CD14-positive monocyte (primary cell): ENCODE results near the gene GALNT15. TPM values are rescaled to one million over a fixed set of nuclear protein-coding genes. Genes with fewer than 3 reads are reported as not detected.
A peak's percentile ranks its signal among the peaks of the same experiment; 100 is the strongest.

Experiments
- DNase-seq, 3 donors: peaks; one replicate each; pipeline ENCODE4 v3.0.0-alpha.2; 2011 to 2022
- H2AFZ ChIP-seq: 2 replicates; pipeline ENCODE4 v1.6.0; 2012; ENCODE audit warnings: mild to moderate bottlenecking, low read depth, low read length, inconsistent platforms; ENCODE audit not compliant: insufficient read depth, poor library complexity, severe bottlenecking
- H3K27ac ChIP-seq, 2 donors: 1 replicate in 1 of 2; 2 replicates in 1 of 2; pipeline ENCODE4 v1.5.1; 2012 to 2013; ENCODE audit warnings: low read length in 2 of 2, control low read depth in 1 of 2, inconsistent platforms in 1 of 2, low read depth in 1 of 2, mild to moderate bottlenecking in 1 of 2
- H3K27me3 ChIP-seq, 2 donors: one replicate each; pipeline versions ENCODE4 v1.6.0 to v1.6.1; 2011 to 2013; ENCODE audit warnings: low read length in 2 of 2; ENCODE audit not compliant: control insufficient read depth in 2 of 2, insufficient read depth in 2 of 2
- H3K36me3 ChIP-seq, 2 donors: replicated peaks in 1 of 2; 1 replicate in 1 of 2; 2 replicates in 1 of 2; pipeline versions ENCODE4 v1.5.1 to v1.6.1; 2012 to 2013; ENCODE audit warnings: low read length in 2 of 2, control low read depth in 1 of 2, inconsistent platforms in 1 of 2, mild to moderate bottlenecking in 1 of 2; ENCODE audit not compliant: insufficient read depth in 2 of 2, control insufficient read depth in 1 of 2
- H3K4me1 ChIP-seq, 2 donors: 1 replicate in 1 of 2; 2 replicates in 1 of 2; pipeline versions ENCODE4 v1.5.1 to v1.6.1; 2012 to 2013; ENCODE audit warnings: low read length in 2 of 2, control low read depth in 1 of 2, inconsistent platforms in 1 of 2, mild to moderate bottlenecking in 1 of 2, moderate library complexity in 1 of 2; ENCODE audit not compliant: insufficient read depth in 2 of 2, control insufficient read depth in 1 of 2
- H3K4me2 ChIP-seq: replicated peaks from 2 replicates; pipeline ENCODE3; 2012; ENCODE audit warnings: low read length, moderate library complexity, mild to moderate bottlenecking; ENCODE audit not compliant: poor library complexity, severe bottlenecking; ENCODE audit errors: extremely low read depth
- H3K4me3 ChIP-seq, 3 experiments: fragments of 200-600 bp in 1 of 3; sonication (generic) in 1 of 3; replicated peaks in 1 of 3; 1 replicate in 2 of 3; 2 replicates in 1 of 3; pipeline ENCODE4 v1.5.1; 2011 to 2013; ENCODE audit warnings: low read length in 3 of 3, mild to moderate bottlenecking in 3 of 3, control low read depth in 2 of 3, low read depth in 2 of 3, inconsistent platforms in 1 of 3, moderate library complexity in 1 of 3
- H3K79me2 ChIP-seq: 2 replicates; pipeline ENCODE4 v1.6.0; 2012; ENCODE audit warnings: mild to moderate bottlenecking, control low read depth, inconsistent platforms, low read length, moderate library complexity; ENCODE audit not compliant: insufficient read depth
- H3K9ac ChIP-seq: 2 replicates; pipeline ENCODE4 v1.6.0; 2017; ENCODE audit warnings: low read length, mild to moderate bottlenecking; ENCODE audit not compliant: insufficient read depth, poor library complexity, severe bottlenecking
- H3K9me3 ChIP-seq, 2 donors: replicated peaks in 1 of 2; 1 replicate in 1 of 2; 2 replicates in 1 of 2; pipeline versions ENCODE4 v1.5.1 to v1.6.1; 2012 to 2013; ENCODE audit warnings: low read length in 2 of 2, control low read depth in 1 of 2; ENCODE audit not compliant: control insufficient read depth in 1 of 2, insufficient read depth in 1 of 2
- H4K20me1 ChIP-seq: 2 replicates; pipeline ENCODE4 v1.6.0; 2012; ENCODE audit warnings: mild to moderate bottlenecking, low read length, control low read depth, moderate library complexity; ENCODE audit not compliant: insufficient read depth
- H3K27ac Mint-ChIP-seq, 7 donors: one replicate each; pipeline ENCODE4 v1.8.0; 2020; ENCODE audit warnings: mild to moderate bottlenecking in 7 of 7, mixed read lengths in 7 of 7, moderate library complexity in 6 of 7, inconsistent platforms in 2 of 7
- H3K27me3 Mint-ChIP-seq, 3 donors: one replicate each; pipeline ENCODE4 v1.8.0; 2021 to 2022; ENCODE audit warnings: low read depth in 3 of 3, mild to moderate bottlenecking in 3 of 3, mixed read lengths in 3 of 3, moderate library complexity in 3 of 3, inconsistent platforms in 1 of 3
- H3K36me3 Mint-ChIP-seq, 2 donors: one replicate each; pipeline ENCODE4 v1.8.0; 2020; ENCODE audit warnings: mixed read lengths in 2 of 2, inconsistent platforms in 1 of 2, mild to moderate bottlenecking in 1 of 2
- H3K4me1 Mint-ChIP-seq: one replicate; pipeline ENCODE4 v1.8.0; 2020; ENCODE audit warnings: mild to moderate bottlenecking, mixed read lengths
- H3K4me3 Mint-ChIP-seq, 2 donors: one replicate each; pipeline ENCODE4 v1.8.0; 2020; ENCODE audit warnings: mild to moderate bottlenecking in 2 of 2, mixed read lengths in 2 of 2, moderate library complexity in 1 of 2
- H3K9me3 Mint-ChIP-seq, 7 donors: one replicate each; pipeline ENCODE4 v1.8.0; 2020 to 2022; ENCODE audit warnings: mixed read lengths in 7 of 7, mild to moderate bottlenecking in 6 of 7, moderate library complexity in 6 of 7, inconsistent platforms in 2 of 7
- WGBS: methylation state at CpG from one replicate; pipeline ENCODE4 v1.1.5; 2013; ENCODE audit warnings: missing lambda C conversion rate; ENCODE audit not compliant: insufficient coverage; 5-methylcytosine and 5-hydroxymethylcytosine counted together
- intact Hi-C, 2 donors: fragments of 100-400 bp; cut with micrococcal nuclease; formaldehyde crosslinking; loops; one replicate each; pipeline versions ENCODE4 v1.15.0 to v1.15.1; 2023
- polyA plus RNA-seq, 3 donors: library from polyadenylated mRNA; depleted of rRNA in 1 of 3; unstranded in 2 of 3; stranded (reverse) in 1 of 3; fragments of 300-500 nt in 2 of 3; fragments of >200 nt in 1 of 3; fragmentation: Illumina TruSeq in 2 of 3; gene quantifications; 1 replicate in 2 of 3; 2 replicates in 1 of 3; pipeline ENCODE4 v1.2.3, GENCODE V29; 2012 to 2021
- TF ChIP-seq, protein P1 (sequence below): fragments of 200-600 bp; IDR thresholded peaks from one replicate; pipeline ENCODE4 v1.8.0; 2022; ENCODE audit warnings: antibody characterized with exemption, mild to moderate bottlenecking

Gene GALNT15
- polyA plus RNA-seq, 3 donors = not detected

DNA sequence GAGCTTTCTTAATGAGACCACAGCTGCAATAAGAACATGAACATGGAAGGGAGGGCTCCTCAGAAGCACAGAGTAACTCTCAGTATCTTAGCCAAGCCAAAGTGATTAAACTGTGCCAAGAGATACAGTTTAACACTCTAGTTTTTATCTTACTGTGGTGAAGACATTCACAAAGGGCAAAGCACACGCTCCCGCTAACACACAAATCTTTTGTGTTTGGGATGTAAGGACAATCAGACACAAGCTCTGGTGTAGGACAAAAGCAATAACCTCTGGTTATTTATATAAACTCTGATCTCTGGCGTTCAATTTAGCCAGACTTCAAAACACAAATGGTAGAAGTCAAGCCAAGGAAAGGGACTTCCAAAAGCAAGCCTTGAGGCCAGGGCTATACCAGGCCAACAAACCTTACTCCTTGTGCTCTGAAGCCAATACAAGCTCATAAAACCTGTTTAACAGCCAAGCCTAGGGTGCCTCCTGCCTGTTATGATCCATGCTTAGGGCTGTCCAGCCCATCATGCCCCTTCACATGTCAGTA, 62.4 kb downstream of the GALNT15 start:
- Histone ChIP-seq H3K9ac (no peak overlapping the region), H3K4me2 (no peak overlapping the region), H3K27me3 (no peaks in the 10 kb centered on the region), H4K20me1 (no peaks in the 10 kb centered on the region), H3K27ac (no peak overlapping the region), H3K4me3 (no peak overlapping the region), H3K79me2 (no peaks in the 10 kb centered on the region), H2AFZ (no peak overlapping the region), H3K36me3 (no peaks in the 10 kb centered on the region), H3K9me3 (no peaks in the 10 kb centered on the region), H3K4me1 (peaks cover 9 to 29% of the 10 kb centered on the region in 2 donors)
- 100% methylated on average over 1 of the region's 3 CpGs for WGBS
- TF ChIP-seq, protein P1, sequence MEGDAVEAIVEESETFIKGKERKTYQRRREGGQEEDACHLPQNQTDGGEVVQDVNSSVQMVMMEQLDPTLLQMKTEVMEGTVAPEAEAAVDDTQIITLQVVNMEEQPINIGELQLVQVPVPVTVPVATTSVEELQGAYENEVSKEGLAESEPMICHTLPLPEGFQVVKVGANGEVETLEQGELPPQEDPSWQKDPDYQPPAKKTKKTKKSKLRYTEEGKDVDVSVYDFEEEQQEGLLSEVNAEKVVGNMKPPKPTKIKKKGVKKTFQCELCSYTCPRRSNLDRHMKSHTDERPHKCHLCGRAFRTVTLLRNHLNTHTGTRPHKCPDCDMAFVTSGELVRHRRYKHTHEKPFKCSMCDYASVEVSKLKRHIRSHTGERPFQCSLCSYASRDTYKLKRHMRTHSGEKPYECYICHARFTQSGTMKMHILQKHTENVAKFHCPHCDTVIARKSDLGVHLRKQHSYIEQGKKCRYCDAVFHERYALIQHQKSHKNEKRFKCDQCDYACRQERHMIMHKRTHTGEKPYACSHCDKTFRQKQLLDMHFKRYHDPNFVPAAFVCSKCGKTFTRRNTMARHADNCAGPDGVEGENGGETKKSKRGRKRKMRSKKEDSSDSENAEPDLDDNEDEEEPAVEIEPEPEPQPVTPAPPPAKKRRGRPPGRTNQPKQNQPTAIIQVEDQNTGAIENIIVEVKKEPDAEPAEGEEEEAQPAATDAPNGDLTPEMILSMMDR = no peak
- Mint-ChIP-seq H3K27ac (no peak overlapping the region), H3K36me3 (no peaks in the 10 kb centered on the region), H3K4me3 (no peak overlapping the region), H3K27me3 (peaks cover 0 to 2% (median 0%) of the 10 kb centered on the region in 3 donors), H3K9me3 (peaks cover 0 to 3% (median 0%) of the 10 kb centered on the region in 7 donors), H3K4me1 (peaks cover 27% of the 10 kb centered on the region)
- DNase-seq = no peak
- intact Hi-C loops = no loop called here

DNA sequence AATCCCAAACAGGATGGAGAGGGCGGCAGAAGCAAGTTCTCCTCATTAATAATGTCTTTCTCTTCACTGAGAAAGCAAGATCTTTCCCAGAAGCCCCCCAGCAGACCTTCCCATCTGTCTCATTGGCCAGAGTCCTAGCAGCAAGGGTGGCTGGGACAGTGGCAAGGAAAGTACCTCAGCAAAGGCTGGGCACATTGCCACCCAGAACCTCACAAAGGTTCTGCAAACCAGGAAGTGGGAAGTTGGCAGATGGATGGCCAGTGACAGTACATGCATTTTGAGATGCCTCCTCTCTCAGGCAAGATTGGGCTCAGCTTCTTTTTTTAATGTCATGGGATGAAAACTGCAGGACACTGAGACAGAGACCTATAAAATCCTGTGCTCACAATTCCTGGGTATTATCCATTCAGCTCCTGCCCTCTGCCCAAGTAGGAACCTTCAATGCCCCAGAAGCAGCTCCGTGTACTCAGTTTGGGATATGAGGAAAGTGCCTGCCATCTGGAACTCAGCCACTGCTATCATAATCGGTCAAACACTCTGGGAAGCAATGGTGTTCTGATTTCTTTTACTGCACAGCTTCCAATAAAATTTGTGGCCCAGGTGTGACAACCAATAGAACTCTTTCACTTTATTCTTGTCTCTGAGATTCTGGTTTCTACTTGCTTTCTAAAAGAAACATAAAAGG, 64.7 kb downstream of the GALNT15 start:
- peak in 2 of 3 donors; percentile 35 to 40 for DNase-seq
- Mint-ChIP-seq H3K4me3 (no peak overlapping the region), H3K27ac (peak overlapping the region in 4 of 7 donors; percentile 23 to 70 (median 56)), H3K27me3 (peaks cover 0 to 2% (median 0%) of the 10 kb centered on the region in 3 donors), H3K4me1 (peaks cover 21% of the 10 kb centered on the region), H3K36me3 (no peaks in the 10 kb centered on the region), H3K9me3 (no peaks in the 10 kb centered on the region)
- H3K79me2 ChIP-seq = no peaks in the 10 kb centered on the region
- peaks cover 9 to 23% of the 10 kb centered on the region in 2 donors for H3K4me1 ChIP-seq
- no peak overlapping the region for H3K9ac ChIP-seq
- H3K4me2 ChIP-seq = no peak overlapping the region
- no peaks in the 10 kb centered on the region for H3K9me3 ChIP-seq
- no peaks in the 10 kb centered on the region for H4K20me1 ChIP-seq
- TF ChIP-seq, protein P1 = no peak
- H3K27ac ChIP-seq = peak overlapping the region in 1 of 2 donors; percentile 12
- H3K27me3 ChIP-seq = no peaks in the 10 kb centered on the region
- H3K36me3 ChIP-seq = no peaks in the 10 kb centered on the region
- intact Hi-C loops = no loop called here
- 83% methylated on average over 1 of the region's 3 CpGs for WGBS
- H3K4me3 ChIP-seq = no peak overlapping the region
- peak overlapping the region; percentile 44 for H2AFZ ChIP-seq
